ENCODE results near the gene MICAL3. TPM values are rescaled to one million over a fixed set of nuclear protein-coding genes. Genes with fewer than 3 reads are reported as not detected.

Gene MICAL3
- total and polyA plus RNA-seq, 9 of the 15 experiments (the other 6 are each of a cell fraction or from before 2014, with no cell fraction given) = 0.53 to 32.1 (median 12.3) TPM

GRCh38 chr22:17981497-17981896 lies 42.9 kb downstream of the MICAL3 start:
- TF ChIP-seq HSF4 (CRISPR knock-in tag; IDR thresholded peaks at IDR 0.05; ENCODE audit: borderline replicate concordance) (no peak), PCBP1 (IDR thresholded peaks at IDR 0.05; ENCODE audit: low read depth, low read length, poor library complexity, severe bottlenecking) (no peak), TRIM25 (IDR thresholded peaks at IDR 0.05; ENCODE audit: borderline replicate concordance) (no peak), HMBOX1 (IDR thresholded peaks at IDR 0.05) (no peak), CHD1 (IDR thresholded peaks at IDR 0.05; ENCODE audit: low read length) (no peak), E2F1 (CRISPR knock-in tag; IDR thresholded peaks at IDR 0.05) (no peak)
- intact Hi-C loops (cut with micrococcal nuclease) (loop anchor here (2.0 kb wide), 2 partner anchors 61 to 95 kb away; partner anchors contain the start of gene PEX26), in situ Hi-C loops (cut with MboI) (no loop called here)
- no peak overlapping the region for H3K4me3 ChIP-seq
- no TSS peak for BruUV-seq (replicated peaks)
- H3K9ac ChIP-seq (ENCODE audit: insufficient read depth in 1 of 2, low read depth in 2 of 2, low read length in 2 of 2) = no peak overlapping the region
- peaks cover 32% of the 10 kb centered on the region in 2 experiments for H3K4me1 ChIP-seq (replicated peaks in 1 of 2; ENCODE audit: control insufficient read depth in 2 of 2, insufficient read depth in 2 of 2, low read length in 2 of 2)
- 83% methylated on average over 6 of the region's 6 CpGs for WGBS (ENCODE audit: insufficient coverage, low coverage, missing lambda C conversion rate)
- FAIRE-seq (no peak), DNase-seq (ENCODE audit: extremely low read depth in 1 of 4, low spot score in 3 of 4) (no peak), ATAC-seq (no peak)
- no peak overlapping the region for H2AFZ ChIP-seq (ENCODE audit: low read depth, low read length)
- no peaks in the 10 kb centered on the region for H3K27me3 ChIP-seq (ENCODE audit: control insufficient read depth in 2 of 2, insufficient read depth in 2 of 2, low read length in 2 of 2)
- H3K9me3 ChIP-seq (replicated peaks; ENCODE audit: control insufficient read depth, insufficient read depth, low read depth, low read length) = no peaks in the 10 kb centered on the region
- H3K4me2 ChIP-seq (ENCODE audit: insufficient read depth, low read length) = no peak overlapping the region
- no peak overlapping the region for H3K27ac ChIP-seq (ENCODE audit: extremely low read depth, low read depth, low read length)
- peaks cover 11% of the 10 kb centered on the region for H4K20me1 ChIP-seq (replicated peaks; ENCODE audit: control insufficient read depth, insufficient read depth, low read length)
- H3K79me2 ChIP-seq (ENCODE audit: control insufficient read depth, insufficient read depth, low read length) = peaks cover 51% of the 10 kb centered on the region
- no peaks in the 10 kb centered on the region for H3K36me3 ChIP-seq (ENCODE audit: control insufficient read depth, insufficient read depth, low read length)
- CTCF ChIA-PET (ENCODE audit: low intra/inter-chr PET ratio) = no interaction called here
- H3K9me1 ChIP-seq (ENCODE audit: control insufficient read depth, insufficient read depth, low read length) = no peaks in the 10 kb centered on the region
- POLR2A ChIA-PET = no interaction called here

Measured in K562 (cell line).